MCF 10A (cell line): Measurements from ENCODE around the gene IFNA14. TPM values are rescaled to one million over a fixed set of nuclear protein-coding genes. Genes with fewer than 3 reads are reported as not detected.

Experiments used
- Bru-seq: library from RNA; stranded (reverse); fragments of 400-500 nt; gene quantifications from one replicate; lab custom pipeline; 2021; lab: Mats Ljungman, UMichigan
- BruChase-seq, 2 experiments: library from RNA; stranded (reverse); fragments of 400-500 nt; gene quantifications; one replicate each; lab custom pipeline; 2021; lab: Mats Ljungman, UMichigan
- BruUV-seq: library from RNA; stranded (reverse); fragments of 400-500 nt; replicated peaks from 2 replicates; lab custom pipeline; 2021; lab: Mats Ljungman, UMichigan
- CTCF ChIA-PET: fragments of 300-600 bp; sonication (Branson Sonifier 250); formaldehyde crosslinking; extraction: SDS; loops from one replicate; lab custom pipeline; 2021; ENCODE audit warnings: antibody characterized with exemption, inconsistent platforms; lab: Yijun Ruan, JAX
- POLR2A ChIA-PET: fragments of 300-600, 350-650 bp; sonication (Branson Sonifier 250); formaldehyde crosslinking; extraction: SDS; loops from one replicate; lab custom pipeline; 2020; ENCODE audit warnings: antibody characterized with exemption, inconsistent platforms; lab: Yijun Ruan, JAX
- DNase-seq: peaks from one replicate; pipeline ENCODE4 v3.0.0-alpha.2; 2018; ENCODE audit not compliant: unreplicated experiment
- H3K27ac Mint-ChIP-seq: one replicate; pipeline ENCODE4 v1.8.0; 2022; ENCODE audit warnings: mild to moderate bottlenecking, low read depth, mixed read lengths; ENCODE audit not compliant: unreplicated experiment
- H3K27me3 Mint-ChIP-seq: one replicate; pipeline ENCODE4 v1.8.0; 2022; ENCODE audit warnings: mixed read lengths; ENCODE audit not compliant: insufficient read depth, unreplicated experiment
- H3K36me3 Mint-ChIP-seq: one replicate; pipeline ENCODE4 v1.8.0; 2022; ENCODE audit warnings: mild to moderate bottlenecking, moderate library complexity, mixed read lengths; ENCODE audit not compliant: insufficient read depth, unreplicated experiment
- H3K4me1 Mint-ChIP-seq: one replicate; pipeline ENCODE4 v1.8.0; 2022; ENCODE audit warnings: mixed read lengths; ENCODE audit not compliant: insufficient read depth, unreplicated experiment
- H3K4me3 Mint-ChIP-seq: one replicate; pipeline ENCODE4 v1.8.0; 2022; ENCODE audit warnings: mild to moderate bottlenecking, moderate library complexity, mixed read lengths; ENCODE audit not compliant: unreplicated experiment
- H3K9me3 Mint-ChIP-seq: one replicate; pipeline ENCODE4 v1.8.0; 2022; ENCODE audit warnings: mixed read lengths; ENCODE audit not compliant: unreplicated experiment
- intact Hi-C: fragments of 100-400 bp; cut with micrococcal nuclease; formaldehyde crosslinking; loops from 2 replicates; pipeline ENCODE4 v1.14.1; 2022
- long read RNA-seq: library from polyadenylated mRNA; stranded (forward); transcript quantifications from one replicate; pipeline ENCODE4 v2.0.0, GENCODE V29; 2022
- total RNA-seq: library from RNA; stranded (reverse); gene quantifications from 2 replicates; pipeline ENCODE4 v1.2.3, GENCODE V29; 2022
- TF ChIP-seq, protein P1 (sequence below): fragments of 200-600 bp; IDR thresholded peaks from one replicate; pipeline ENCODE4 v1.8.0; 2022; ENCODE audit warnings: antibody characterized with exemption, mild to moderate bottlenecking; ENCODE audit not compliant: unreplicated experiment

IFNA14 gene
- total RNA-seq: not detected in 2 replicates
- Bru-seq, nascent RNA: not detected
- not detected for BruChase-seq, experiment 1, labeled RNA remaining after a 6-hour chase
- not detected for BruChase-seq, experiment 2, labeled RNA remaining after a 2-hour chase
- long read RNA-seq: 0 reads

DNA sequence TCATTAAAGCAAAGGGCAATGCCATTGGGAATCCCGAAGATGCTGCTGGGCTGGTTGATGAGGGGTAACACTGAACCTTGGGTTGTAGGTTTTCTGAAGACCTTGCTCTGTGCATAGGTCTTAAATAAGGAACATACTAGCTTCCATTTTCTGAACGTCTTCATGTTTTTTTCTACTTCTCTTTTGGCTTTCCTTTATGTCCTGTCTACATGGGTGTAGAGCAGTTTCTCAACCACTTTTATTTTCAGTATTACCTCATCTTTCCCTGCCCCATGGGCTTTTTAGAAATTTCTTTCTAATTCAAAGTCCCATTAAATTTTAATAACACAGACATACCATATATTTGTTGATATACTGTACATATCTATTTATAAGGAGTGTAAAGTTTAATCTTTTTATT lies at the start of gene IFNA14:
IFNA14 (minus strand) TSS at position 95 of the 400 bp plus-strand sequence; CDS start at position 25, 70 bp downstream.
- Mint-ChIP-seq H3K4me1 (peaks cover 5% of the 10 kb centered on the region), H3K27me3 (peaks cover 69% of the 10 kb centered on the region), H3K4me3 (no peak within 1 kb of the TSS), H3K9me3 (no peaks in the 10 kb centered on the region), H3K36me3 (no peaks in the 10 kb centered on the region), H3K27ac (no peak within 1 kb of the TSS)
- CTCF ChIA-PET: no interaction called here
- POLR2A ChIA-PET: no interaction called here
- intact Hi-C loops: no loop called here
- no TSS peak for BruUV-seq
- TF ChIP-seq, protein P1, sequence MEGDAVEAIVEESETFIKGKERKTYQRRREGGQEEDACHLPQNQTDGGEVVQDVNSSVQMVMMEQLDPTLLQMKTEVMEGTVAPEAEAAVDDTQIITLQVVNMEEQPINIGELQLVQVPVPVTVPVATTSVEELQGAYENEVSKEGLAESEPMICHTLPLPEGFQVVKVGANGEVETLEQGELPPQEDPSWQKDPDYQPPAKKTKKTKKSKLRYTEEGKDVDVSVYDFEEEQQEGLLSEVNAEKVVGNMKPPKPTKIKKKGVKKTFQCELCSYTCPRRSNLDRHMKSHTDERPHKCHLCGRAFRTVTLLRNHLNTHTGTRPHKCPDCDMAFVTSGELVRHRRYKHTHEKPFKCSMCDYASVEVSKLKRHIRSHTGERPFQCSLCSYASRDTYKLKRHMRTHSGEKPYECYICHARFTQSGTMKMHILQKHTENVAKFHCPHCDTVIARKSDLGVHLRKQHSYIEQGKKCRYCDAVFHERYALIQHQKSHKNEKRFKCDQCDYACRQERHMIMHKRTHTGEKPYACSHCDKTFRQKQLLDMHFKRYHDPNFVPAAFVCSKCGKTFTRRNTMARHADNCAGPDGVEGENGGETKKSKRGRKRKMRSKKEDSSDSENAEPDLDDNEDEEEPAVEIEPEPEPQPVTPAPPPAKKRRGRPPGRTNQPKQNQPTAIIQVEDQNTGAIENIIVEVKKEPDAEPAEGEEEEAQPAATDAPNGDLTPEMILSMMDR: no peak
- no peak for DNase-seq

DNA sequence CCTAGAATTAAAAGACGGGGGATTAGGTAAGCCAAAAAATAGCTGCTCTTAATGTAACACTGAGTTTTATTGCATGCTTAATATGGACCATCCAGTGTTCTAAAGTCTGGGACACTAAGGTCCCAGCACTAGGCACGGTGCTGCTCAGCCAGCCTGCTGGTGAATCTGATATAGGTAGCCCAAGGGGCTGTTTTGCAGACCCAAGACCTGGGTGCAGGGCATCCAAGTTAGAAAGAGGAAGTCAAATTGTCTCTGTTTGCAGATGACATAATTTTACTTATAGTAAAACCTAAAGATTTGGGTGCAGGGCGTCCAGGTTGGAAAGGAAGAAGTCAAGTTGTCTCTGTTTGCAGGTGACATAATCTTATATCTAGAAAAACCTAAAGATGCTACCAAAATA lies 47.5 kb upstream of the IFNA14 start:
- CTCF ChIA-PET: interaction anchor here (1.0 kb wide), 1 partner anchor 15 kb away, joined by 3 read pairs; no protein-coding TSS in a partner anchor

DNA sequence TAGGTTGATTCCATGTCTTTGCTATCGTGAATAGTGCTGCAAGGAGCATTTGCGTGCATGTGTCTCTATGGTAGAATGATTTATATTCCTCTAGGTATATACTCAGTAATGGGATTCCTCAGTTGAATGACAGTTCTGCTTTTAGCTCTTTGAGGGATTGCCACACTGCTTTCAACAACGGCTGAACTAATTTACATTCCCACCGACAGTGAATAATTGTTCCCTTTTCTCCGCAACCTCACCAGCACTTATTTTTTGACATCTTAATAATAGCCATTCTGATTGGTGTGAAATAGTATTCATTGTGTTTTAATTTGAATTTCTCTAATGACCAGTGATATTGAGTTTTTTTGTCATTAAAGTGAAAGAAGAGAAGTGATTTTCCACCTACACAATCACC lies 46.9 kb upstream of the IFNA14 start:
- TF ChIP-seq, protein P1: no peak
- CTCF ChIA-PET: interaction anchor here (0.7 to 1.0 kb wide), 2 partner anchors 15 to 1020 kb away, joined by 3 read pairs; no protein-coding TSS in a partner anchor
- DNase-seq: no peak
- BruUV-seq: no TSS peak
- POLR2A ChIA-PET: no interaction called here
- no peak overlapping the region for H3K4me3 Mint-ChIP-seq
- H3K36me3 Mint-ChIP-seq: no peaks in the 10 kb centered on the region
- no peaks in the 10 kb centered on the region for H3K4me1 Mint-ChIP-seq
- intact Hi-C loops: no loop called here
- no peaks in the 10 kb centered on the region for H3K9me3 Mint-ChIP-seq
- peaks cover 24% of the 10 kb centered on the region for H3K27me3 Mint-ChIP-seq
- H3K27ac Mint-ChIP-seq: no peak overlapping the region

More for the DNA sequence above, 47.5 kb upstream of the IFNA14 start:
- Mint-ChIP-seq H3K27me3 (peaks cover 17% of the 10 kb centered on the region), H3K9me3 (no peaks in the 10 kb centered on the region), H3K4me1 (no peaks in the 10 kb centered on the region), H3K4me3 (no peak overlapping the region), H3K27ac (no peak overlapping the region), H3K36me3 (no peaks in the 10 kb centered on the region)
- TF ChIP-seq, protein P1: no peak
- POLR2A ChIA-PET: no interaction called here
- DNase-seq: no peak
- intact Hi-C loops: no loop called here
- BruUV-seq: no TSS peak

DNA sequence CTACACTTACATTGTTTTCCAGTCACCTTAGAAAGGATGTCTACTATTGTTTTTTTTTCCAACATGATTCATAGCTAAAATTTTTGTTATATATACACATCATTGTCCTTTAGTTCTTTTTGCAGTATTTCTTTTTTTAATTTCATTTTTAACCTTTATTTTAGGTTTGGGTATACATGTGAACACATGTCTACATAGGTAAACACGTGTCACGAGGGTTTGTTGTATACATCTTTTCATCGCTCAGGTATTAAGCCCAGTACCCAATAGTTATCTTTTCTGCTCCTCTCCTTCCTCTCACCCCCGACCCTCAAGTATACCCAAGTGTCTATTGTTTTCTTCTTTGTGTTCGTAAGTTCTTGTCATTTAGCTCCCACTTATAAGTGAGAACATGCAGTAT lies 46.3 kb upstream of the IFNA14 start:
- Mint-ChIP-seq H3K4me1 (no peaks in the 10 kb centered on the region), H3K36me3 (no peaks in the 10 kb centered on the region), H3K4me3 (no peak overlapping the region), H3K27ac (no peak overlapping the region), H3K9me3 (no peaks in the 10 kb centered on the region), H3K27me3 (peaks cover 29% of the 10 kb centered on the region)
- CTCF ChIA-PET: interaction anchor here (0.7 to 1.0 kb wide), 2 partner anchors 16 to 1021 kb away, joined by 3 read pairs; no protein-coding TSS in a partner anchor
- DNase-seq: no peak
- TF ChIP-seq, protein P1: no peak
- no TSS peak for BruUV-seq
- intact Hi-C loops: no loop called here
- POLR2A ChIA-PET: no interaction called here
